Fibroblast of lung (primary cell): ENCODE data around the gene METRNL. TPM values are rescaled to one million over a fixed set of nuclear protein-coding genes. Genes with fewer than 3 reads are reported as not detected.
A peak's percentile ranks its signal among the peaks of the same experiment; 100 is the strongest.

ENCODE experiments used
- DNase-seq, 2 donors: peaks; one replicate each; pipeline versions ENCODE4 v3.0.0 to v3.0.0-alpha.2; 2010; ENCODE audit warnings: low read depth in 2 of 2
- H2AFZ ChIP-seq: 2 replicates; pipeline ENCODE4 v1.5.1; 2012; ENCODE audit warnings: low read length, control low read depth, inconsistent platforms
- H3K27ac ChIP-seq: 2 replicates; pipeline ENCODE4 v1.5.1; 2011; ENCODE audit warnings: low read length, control low read depth; ENCODE audit not compliant: insufficient read depth
- H3K27me3 ChIP-seq: 2 replicates; pipeline ENCODE4 v1.5.1; 2011; ENCODE audit warnings: mild to moderate bottlenecking, low read length; ENCODE audit not compliant: control insufficient read depth, insufficient read depth
- H3K36me3 ChIP-seq: 2 replicates; pipeline ENCODE4 v1.5.1; 2011; ENCODE audit warnings: low read length; ENCODE audit not compliant: control insufficient read depth, insufficient read depth
- H3K4me1 ChIP-seq: 2 replicates; pipeline ENCODE4 v1.5.1; 2011; ENCODE audit warnings: low read length; ENCODE audit not compliant: control insufficient read depth, insufficient read depth; ENCODE audit errors: extremely low read depth
- H3K4me2 ChIP-seq: 2 replicates; pipeline ENCODE4 v1.5.1; 2011; ENCODE audit warnings: low read length, control low read depth; ENCODE audit not compliant: insufficient read depth; ENCODE audit errors: extremely low read depth
- H3K4me3 ChIP-seq, 4 experiments: fragments of 200-600 bp in 1 of 4; sonication (generic) in 1 of 4; replicated peaks in 1 of 4; 2 replicates each; pipeline ENCODE4 v1.5.1; 2011 to 2016; ENCODE audit warnings: low read length in 4 of 4, low read depth in 3 of 4, mild to moderate bottlenecking in 3 of 4, control low read depth in 2 of 4, inconsistent platforms in 1 of 4, mixed read lengths in 1 of 4; ENCODE audit not compliant: insufficient read depth in 1 of 4; ENCODE audit errors: control extremely low read depth in 1 of 4
- H3K79me2 ChIP-seq: 2 replicates; pipeline ENCODE4 v1.5.1; 2012; ENCODE audit warnings: mild to moderate bottlenecking, low read length, inconsistent platforms; ENCODE audit not compliant: control insufficient read depth, insufficient read depth
- H3K9ac ChIP-seq: 2 replicates; pipeline ENCODE4 v1.5.1; 2011; ENCODE audit warnings: mild to moderate bottlenecking, low read length, control low read depth; ENCODE audit not compliant: insufficient read depth
- H3K9me3 ChIP-seq: 2 replicates; pipeline ENCODE4 v1.5.1; 2012; ENCODE audit warnings: low read depth, low read length; ENCODE audit not compliant: control insufficient read depth, insufficient read depth
- H4K20me1 ChIP-seq: 2 replicates; pipeline ENCODE4 v1.5.1; 2011; ENCODE audit warnings: low read length; ENCODE audit not compliant: control insufficient read depth, insufficient read depth; ENCODE audit errors: extremely low read depth
- CTCF ChIP-seq, 2 donors: IDR thresholded peaks in 1 of 2; conservative IDR thresholded peaks in 1 of 2; 1 replicate in 1 of 2; 2 replicates in 1 of 2; pipeline ENCODE4 v1.5.1; 2011 to 2012; ENCODE audit warnings: low read length in 2 of 2, control low read depth in 1 of 2, inconsistent platforms in 1 of 2, low read depth in 1 of 2, mild to moderate bottlenecking in 1 of 2
- EZH2 ChIP-seq: IDR thresholded peaks from 2 replicates; pipeline ENCODE4 v1.5.1; 2012; ENCODE audit warnings: low read length, control low read depth, mild to moderate bottlenecking; ENCODE audit errors: missing control alignments
- polyA plus RNA-seq, 2 donors: library from polyadenylated mRNA; depleted of rRNA in 1 of 2; stranded (reverse) in 1 of 2; unstranded in 1 of 2; fragments of >200 nt; gene quantifications; 2 replicates each; pipeline ENCODE4 v1.2.1, GENCODE V29; 2011 to 2012; ENCODE audit warnings: missing spikeins in 1 of 2
- total RNA-seq: library from RNA; depleted of rRNA; stranded (reverse); fragments of >200 nt; gene quantifications from 2 replicates; pipeline ENCODE4 v1.2.1, GENCODE V29; 2014

METRNL gene
- total and polyA plus RNA-seq, 2 donors (not counting 1 experiment from before 2014, with no cell fraction given), result 27.0 to 120 TPM

- Histone ChIP-seq H3K79me2 (peaks cover 79% of the 10 kb centered on the region), H3K9ac (peak overlapping the region; percentile 60), H3K27me3 (no peaks in the 10 kb centered on the region), H3K9me3 (no peaks in the 10 kb centered on the region), H4K20me1 (peaks cover 3% of the 10 kb centered on the region), H3K4me1 (peaks cover 24% of the 10 kb centered on the region), H3K4me2 (peak overlapping the region; percentile 80), H2AFZ (no peak overlapping the region), H3K27ac (peak overlapping the region; percentile 96), H3K4me3 (peak overlapping the region in 3 of 4 experiments; percentile 17 to 39 (median 27)), H3K36me3 (peaks cover 13% of the 10 kb centered on the region)
- TF ChIP-seq CTCF (conservative IDR thresholded peaks at IDR 0.05 in 1 of 2, IDR thresholded peaks at IDR 0.05 in 1 of 2; ENCODE audit: low read depth in 1 of 2, low read length in 2 of 2) (no peak), EZH2 (no peak)
- no peak for DNase-seq
Measured at GRCh38 chr17:83084621-83085056, 5.2 kb downstream of the METRNL start.

GRCh38 chr17:83085103-83085502, 5.7 kb downstream of the METRNL start:
- Histone ChIP-seq H3K4me3 (no peak overlapping the region), H3K9ac (no peak overlapping the region), H4K20me1 (peaks cover 3% of the 10 kb centered on the region), H3K4me2 (peak overlapping the region; percentile 80), H3K27me3 (no peaks in the 10 kb centered on the region), H3K27ac (peak overlapping the region; percentile 96), H2AFZ (no peak overlapping the region), H3K36me3 (peaks cover 15% of the 10 kb centered on the region), H3K4me1 (peaks cover 24% of the 10 kb centered on the region), H3K9me3 (no peaks in the 10 kb centered on the region), H3K79me2 (peaks cover 81% of the 10 kb centered on the region)
- DNase-seq, result no peak
- TF ChIP-seq EZH2 (no peak), CTCF (conservative IDR thresholded peaks at IDR 0.05 in 1 of 2, IDR thresholded peaks at IDR 0.05 in 1 of 2; ENCODE audit: low read depth in 1 of 2, low read length in 2 of 2) (no peak)

- H3K9me3 ChIP-seq, result no peaks in the 10 kb centered on the region
- TF ChIP-seq EZH2, result no peak
- TF ChIP-seq CTCF (conservative IDR thresholded peaks at IDR 0.05 in 1 of 2, IDR thresholded peaks at IDR 0.05 in 1 of 2; ENCODE audit: low read depth in 1 of 2, low read length in 2 of 2), result no peak
- no peak for DNase-seq
- H4K20me1 ChIP-seq, result peaks cover 3% of the 10 kb centered on the region
- H3K27me3 ChIP-seq, result no peaks in the 10 kb centered on the region
- peak overlapping the region; percentile 96 for H3K27ac ChIP-seq
- no peak overlapping the region for H3K9ac ChIP-seq
- H3K4me3 ChIP-seq, result no peak overlapping the region
- peaks cover 24% of the 10 kb centered on the region for H3K4me1 ChIP-seq
- H3K79me2 ChIP-seq, result peaks cover 83% of the 10 kb centered on the region
- H3K4me2 ChIP-seq, result no peak overlapping the region
- H3K36me3 ChIP-seq, result peaks cover 15% of the 10 kb centered on the region
- no peak overlapping the region for H2AFZ ChIP-seq
Measured at GRCh38 chr17:83085526-83086198, 6.3 kb downstream of the METRNL start.
